ENCODE measurements around the gene GRAP2.
A peak's percentile ranks its signal among the peaks of the same experiment; 100 is the strongest.
"Not testable (repeated sequence)": the region's sequence is repeated elsewhere in the genome, so short reads cannot be mapped to it uniquely, and the experiment has no call there.

The GRAP2 gene

DNA sequence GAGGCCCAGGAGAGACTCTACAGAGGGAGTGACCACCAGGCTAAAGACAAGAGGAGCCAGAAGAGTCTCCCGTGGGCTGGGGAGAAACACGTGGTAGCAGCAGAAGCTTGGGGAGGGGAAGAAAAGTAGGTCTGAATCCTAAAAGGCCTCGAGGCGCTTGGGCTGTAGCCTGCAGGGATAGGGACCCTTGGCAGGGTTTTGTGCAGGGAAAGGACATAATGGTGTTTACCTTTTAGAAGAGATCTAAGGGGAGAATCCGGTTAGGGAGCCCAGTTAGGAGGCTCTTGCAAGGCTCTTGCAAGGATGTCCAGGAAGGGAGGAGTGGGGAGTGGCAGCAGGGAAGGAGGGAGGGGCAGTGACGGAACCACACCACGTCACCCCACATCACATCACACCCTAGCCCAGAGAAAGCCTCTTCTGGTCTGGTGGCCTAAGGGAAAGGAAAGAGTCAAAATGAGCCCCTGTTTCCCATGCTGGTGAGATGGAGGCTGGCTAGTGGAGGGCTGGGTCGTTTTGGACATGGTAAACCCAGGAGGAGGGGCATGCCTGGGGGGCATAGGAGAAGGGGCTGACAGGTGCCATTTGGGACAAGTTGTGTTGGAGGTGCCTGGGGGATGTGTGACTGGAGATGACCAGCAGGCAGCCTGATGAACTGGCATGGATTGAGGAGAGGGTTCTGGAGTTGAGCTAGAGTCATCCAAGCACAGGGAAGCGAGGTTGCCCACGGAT is 87.7 kb downstream of the GRAP2 start:
- Histone ChIP-seq H3K36me3 (ENCODE audit: control insufficient read depth, insufficient read depth, low read length) (no peaks in the 10 kb centered on the region), H3K27me3 (ENCODE audit: control insufficient read depth, insufficient read depth, low read length) (peaks cover 38% of the 10 kb centered on the region), H3K27ac (ENCODE audit: low read depth, low read length) (no peak overlapping the region), H3K9ac (ENCODE audit: low read length) (no peak overlapping the region), H3K4me1 (ENCODE audit: control insufficient read depth, insufficient read depth, low read length) (peaks cover 9% of the 10 kb centered on the region; the same call in 1 of the 2 replicates), H3K9me3 (ENCODE audit: control insufficient read depth, insufficient read depth, low read depth, low read length) (no peaks in the 10 kb centered on the region), H3K4me3 (ENCODE audit: low read depth, low read length) (no peak overlapping the region)

- Histone ChIP-seq H3K4me1 (ENCODE audit: control insufficient read depth, insufficient read depth, low read length) (peaks cover 9% of the 10 kb centered on the region; the same call in 1 of the 2 replicates), H3K4me3 (ENCODE audit: low read depth, low read length) (no peak overlapping the region), H3K36me3 (ENCODE audit: control insufficient read depth, insufficient read depth, low read length) (no peaks in the 10 kb centered on the region), H3K9ac (ENCODE audit: low read length) (no peak overlapping the region), H3K27me3 (ENCODE audit: control insufficient read depth, insufficient read depth, low read length) (peaks cover 44% of the 10 kb centered on the region), H3K27ac (ENCODE audit: low read depth, low read length) (no peak overlapping the region), H3K9me3 (ENCODE audit: control insufficient read depth, insufficient read depth, low read depth, low read length) (no peaks in the 10 kb centered on the region)
Observed at GRCh38 chr22:39989633-39990032, 88.7 kb downstream of the GRAP2 start.

- no peaks in the 10 kb centered on the region for H3K36me3 ChIP-seq (ENCODE audit: control insufficient read depth, insufficient read depth, low read length)
- H3K4me3 ChIP-seq (ENCODE audit: low read depth, low read length) = no peak overlapping the region
- H3K27me3 ChIP-seq (ENCODE audit: control insufficient read depth, insufficient read depth, low read length) = peaks cover 35% of the 10 kb centered on the region
- H3K4me1 ChIP-seq (ENCODE audit: control insufficient read depth, insufficient read depth, low read length) = peaks cover 11% of the 10 kb centered on the region; the same call in 1 of the 2 replicates
- H3K27ac ChIP-seq (ENCODE audit: low read depth, low read length) = no peak overlapping the region
- H3K9ac ChIP-seq (ENCODE audit: low read length) = no peak overlapping the region
- no peaks in the 10 kb centered on the region for H3K9me3 ChIP-seq (ENCODE audit: control insufficient read depth, insufficient read depth, low read depth, low read length)
Observed at GRCh38 chr22:39990686-39991085, 89.8 kb downstream of the GRAP2 start.

DNA sequence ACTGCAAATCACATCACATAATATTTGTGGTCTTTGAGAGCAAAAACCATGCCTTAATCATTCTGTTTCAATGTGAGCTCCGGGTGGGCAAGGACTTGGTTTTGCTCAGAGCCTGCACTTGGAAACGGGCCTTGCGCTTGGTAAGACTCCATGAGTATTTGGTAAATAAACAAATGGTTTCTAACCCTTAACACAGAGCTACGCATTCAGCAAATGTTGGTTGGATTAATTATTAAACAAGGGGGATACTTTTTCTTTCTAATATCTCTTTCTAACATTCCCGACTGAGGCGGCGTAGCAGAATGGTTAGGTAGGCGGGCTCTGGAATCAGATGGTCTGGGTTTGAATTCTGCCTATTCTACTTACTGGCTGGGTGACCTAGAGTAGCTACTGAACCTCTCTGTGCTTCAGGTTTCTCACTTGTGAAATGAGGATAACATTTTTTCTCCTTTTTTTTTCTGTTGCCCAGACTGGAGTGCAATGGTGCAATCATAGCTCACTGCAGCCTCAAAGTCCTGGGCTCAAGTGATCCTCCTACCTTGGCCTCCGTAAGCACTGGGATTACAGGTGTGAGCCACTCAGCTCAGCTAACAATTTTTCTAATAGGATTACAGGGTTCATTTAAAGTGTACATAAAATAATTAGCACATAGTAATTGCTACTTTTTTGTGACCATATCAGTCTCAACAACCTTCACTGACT is 90.4 kb downstream of the GRAP2 start:
- no peak overlapping the region for H3K9ac ChIP-seq (ENCODE audit: low read length)
- no peak overlapping the region for H3K27ac ChIP-seq (ENCODE audit: low read depth, low read length)
- no peaks in the 10 kb centered on the region for H3K36me3 ChIP-seq (ENCODE audit: control insufficient read depth, insufficient read depth, low read length)
- H3K4me3 ChIP-seq (ENCODE audit: low read depth, low read length) = no peak overlapping the region
- no peaks in the 10 kb centered on the region for H3K9me3 ChIP-seq (ENCODE audit: control insufficient read depth, insufficient read depth, low read depth, low read length)
- peaks cover 29% of the 10 kb centered on the region for H3K27me3 ChIP-seq (ENCODE audit: control insufficient read depth, insufficient read depth, low read length)
- H3K4me1 ChIP-seq (ENCODE audit: control insufficient read depth, insufficient read depth, low read length) = peaks cover 17% of the 10 kb centered on the region

DNA sequence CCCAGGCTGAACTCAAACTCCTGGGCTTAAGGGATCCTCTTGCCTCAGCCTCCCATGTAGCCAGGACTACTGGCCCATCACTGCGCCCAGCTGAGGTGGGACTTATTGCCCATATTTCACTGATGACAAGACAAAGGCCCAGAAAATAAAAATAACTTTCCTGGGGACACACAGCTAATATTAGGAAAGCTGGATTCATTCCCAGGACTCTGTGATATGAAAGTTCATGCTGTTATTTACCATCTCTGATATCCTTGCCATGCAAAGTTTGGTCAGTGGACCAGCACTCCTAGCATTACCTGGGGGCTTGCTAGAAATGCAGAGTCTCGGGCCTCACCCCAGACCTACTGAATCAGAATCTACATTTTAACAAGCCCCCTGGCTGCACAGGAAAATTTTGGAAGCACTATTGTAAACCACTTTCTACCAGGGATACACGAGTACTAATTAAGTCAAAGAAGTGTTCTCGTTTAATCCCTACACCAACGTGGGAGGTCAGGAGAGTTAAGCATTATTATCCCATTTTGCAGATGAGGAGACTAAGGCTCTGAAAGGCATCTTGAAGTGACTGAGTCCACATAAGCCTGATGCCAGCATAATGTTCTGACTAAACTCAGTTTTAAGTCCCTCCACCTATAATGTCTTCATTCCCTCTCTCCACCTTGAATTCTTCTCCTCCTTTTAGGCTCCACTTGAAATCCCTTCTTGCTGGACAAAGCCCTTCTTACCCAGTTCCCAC is 91.4 kb downstream of the GRAP2 start:
- H3K27ac ChIP-seq (ENCODE audit: low read depth, low read length) = no peak overlapping the region
- no peak overlapping the region for H3K4me3 ChIP-seq (ENCODE audit: low read depth, low read length)
- no peak overlapping the region for H3K9ac ChIP-seq (ENCODE audit: low read length)
- no peaks in the 10 kb centered on the region for H3K36me3 ChIP-seq (ENCODE audit: control insufficient read depth, insufficient read depth, low read length)
- no peaks in the 10 kb centered on the region for H3K9me3 ChIP-seq (ENCODE audit: control insufficient read depth, insufficient read depth, low read depth, low read length)
- peaks cover 29% of the 10 kb centered on the region for H3K27me3 ChIP-seq (ENCODE audit: control insufficient read depth, insufficient read depth, low read length)
- peaks cover 27% of the 10 kb centered on the region for H3K4me1 ChIP-seq (ENCODE audit: control insufficient read depth, insufficient read depth, low read length)

DNA sequence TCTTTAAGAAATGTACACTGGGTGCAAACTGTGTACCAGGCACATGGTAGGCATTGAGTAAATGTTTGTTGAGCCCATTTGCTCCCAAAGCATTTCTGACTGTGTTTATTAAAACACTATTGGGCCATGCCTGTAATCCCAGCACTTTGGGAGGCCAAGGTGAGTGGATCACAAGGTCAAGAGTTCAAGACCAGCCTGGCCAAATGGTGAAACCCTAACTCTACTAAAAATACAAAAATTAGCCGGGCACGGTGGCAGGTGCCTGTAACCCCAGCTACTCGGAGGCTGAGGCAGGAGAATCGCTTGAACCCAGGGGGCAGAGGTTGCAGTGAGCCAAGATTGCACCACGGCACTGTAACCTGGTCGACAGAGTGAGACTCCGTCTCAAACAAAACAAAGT is 92.0 kb downstream of the GRAP2 start:
- H3K27ac ChIP-seq (ENCODE audit: low read depth, low read length); H3K4me3 ChIP-seq (ENCODE audit: low read depth, low read length); H3K36me3 ChIP-seq (ENCODE audit: control insufficient read depth, insufficient read depth, low read length); H3K9ac ChIP-seq (ENCODE audit: low read length); H3K9me3 ChIP-seq (ENCODE audit: control insufficient read depth, insufficient read depth, low read depth, low read length): not testable (repeated sequence)
- H3K27me3 ChIP-seq (ENCODE audit: control insufficient read depth, insufficient read depth, low read length) = peaks cover 29% of the 10 kb centered on the region
- peaks cover 33% of the 10 kb centered on the region for H3K4me1 ChIP-seq (ENCODE audit: control insufficient read depth, insufficient read depth, low read length)

- peak overlapping the region; percentile 48 for H3K4me3 ChIP-seq (ENCODE audit: low read depth, low read length)
- peak overlapping the region; percentile 45 for H3K9ac ChIP-seq (ENCODE audit: low read length)
Observed at GRCh38 chr22:39994041-39994565, 93.2 kb downstream of the GRAP2 start.

GRCh38 chr22:39994566-39995392 is 93.9 kb downstream of the GRAP2 start, which contains the start of gene FAM83F:
Gene FAM83F (plus strand): TSS chr22:39994954. CDS start chr22:39995043, 89 bp downstream.
- Histone ChIP-seq H3K9me3 (ENCODE audit: control insufficient read depth, insufficient read depth, low read depth, low read length) (no peaks in the 10 kb centered on the region), H3K4me1 (ENCODE audit: control insufficient read depth, insufficient read depth, low read length) (peaks cover 43% of the 10 kb centered on the region), H3K27ac (ENCODE audit: low read depth, low read length) (no peak within 1 kb of the TSS; the same call in 1 of the 2 replicates), H3K36me3 (ENCODE audit: control insufficient read depth, insufficient read depth, low read length) (peaks cover 9% of the 10 kb centered on the region; the same call in 1 of the 2 replicates), H3K9ac (ENCODE audit: low read length) (peak within 1 kb of the TSS; percentile 80), H3K27me3 (ENCODE audit: control insufficient read depth, insufficient read depth, low read length) (peaks cover 17% of the 10 kb centered on the region), H3K4me3 (ENCODE audit: low read depth, low read length) (peak within 1 kb of the TSS; percentile 75)

More at GRCh38 chr22:39994041-39994565, 93.2 kb downstream of the GRAP2 start:
- Histone ChIP-seq H3K9me3 (ENCODE audit: control insufficient read depth, insufficient read depth, low read depth, low read length) (no peaks in the 10 kb centered on the region), H3K4me1 (ENCODE audit: control insufficient read depth, insufficient read depth, low read length) (peaks cover 39% of the 10 kb centered on the region), H3K27me3 (ENCODE audit: control insufficient read depth, insufficient read depth, low read length) (peaks cover 23% of the 10 kb centered on the region), H3K36me3 (ENCODE audit: control insufficient read depth, insufficient read depth, low read length) (peaks cover 2% of the 10 kb centered on the region; the same call in 1 of the 2 replicates), H3K27ac (ENCODE audit: low read depth, low read length) (no peak overlapping the region)

DNA sequence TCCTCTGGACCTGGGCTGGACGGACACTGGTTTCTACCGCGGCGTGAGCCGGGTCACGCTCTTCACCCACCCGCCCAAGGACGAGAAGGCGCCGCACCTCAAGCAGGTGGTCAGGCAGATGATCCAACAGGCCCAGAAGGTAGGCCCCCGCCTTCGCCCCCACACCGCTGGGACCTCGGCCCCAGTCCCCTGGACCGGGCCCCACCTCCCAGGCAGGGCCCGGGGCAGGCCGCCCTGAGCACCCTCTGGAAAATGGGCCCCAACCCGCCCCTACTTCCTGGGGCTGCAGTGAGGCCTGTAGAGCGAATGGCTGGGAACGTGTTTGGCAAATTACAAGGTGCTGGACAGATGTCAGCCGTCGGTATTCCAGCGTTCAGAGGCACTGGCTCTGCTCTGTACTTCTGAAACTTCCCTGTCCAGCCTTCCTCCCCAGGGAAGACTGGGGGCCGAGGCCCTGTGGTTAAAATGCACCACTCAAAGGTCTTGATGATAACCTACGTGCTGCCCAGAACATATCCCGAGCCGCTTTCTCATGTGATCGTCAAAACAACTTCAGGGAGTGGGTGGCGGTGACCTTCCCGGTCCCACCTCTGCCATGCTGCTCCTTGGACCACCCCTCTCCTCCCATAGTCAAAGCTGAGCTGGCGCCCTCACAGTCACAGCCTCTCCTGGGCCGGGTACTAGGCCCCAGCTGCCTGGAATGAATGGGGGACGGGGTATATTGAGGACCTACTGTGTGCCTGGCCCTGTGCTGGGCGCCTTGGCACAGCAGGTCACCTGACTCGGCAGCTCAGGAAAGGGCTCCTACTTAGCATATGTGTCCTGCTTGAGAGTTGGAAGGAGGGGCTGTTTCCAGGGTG is 94.7 kb downstream of the GRAP2 start:
- Histone ChIP-seq H3K9ac (ENCODE audit: low read length) (peak overlapping the region; percentile 80), H3K27ac (ENCODE audit: low read depth, low read length) (no peak overlapping the region; the same call in 1 of the 2 replicates), H3K36me3 (ENCODE audit: control insufficient read depth, insufficient read depth, low read length) (peaks cover 9% of the 10 kb centered on the region; the same call in 1 of the 2 replicates), H3K27me3 (ENCODE audit: control insufficient read depth, insufficient read depth, low read length) (peaks cover 15% of the 10 kb centered on the region), H3K4me3 (ENCODE audit: low read depth, low read length) (peak overlapping the region; percentile 75), H3K4me1 (ENCODE audit: control insufficient read depth, insufficient read depth, low read length) (peaks cover 49% of the 10 kb centered on the region), H3K9me3 (ENCODE audit: control insufficient read depth, insufficient read depth, low read depth, low read length) (no peaks in the 10 kb centered on the region)

Measured in HUES6 (cell line).